ENCODE data around the gene JAKMIP1. TPM values are rescaled to one million over a fixed set of nuclear protein-coding genes. Genes with fewer than 3 reads are reported as not detected.

Gene JAKMIP1
- total RNA-seq, 1 donor, result not detected

- no peak for TF ChIP-seq CTCF (IDR thresholded peaks at IDR 0.05; ENCODE audit: insufficient read depth, low read depth, low read length)
- no peak for DNase-seq (ENCODE audit: low read depth)
- H3K4me3 ChIP-seq (ENCODE audit: low read depth, low read length), result no peak overlapping the region
Observed at GRCh38 chr4:6172927-6173200, 27.5 kb downstream of the JAKMIP1 start.

GRCh38 chr4:6172093-6172926, 28.0 kb downstream of the JAKMIP1 start:
- no peak for DNase-seq (ENCODE audit: low read depth)
- TF ChIP-seq CTCF (IDR thresholded peaks at IDR 0.05; ENCODE audit: insufficient read depth, low read depth, low read length), result no peak
- no peak overlapping the region for H3K4me3 ChIP-seq (ENCODE audit: low read depth, low read length)

GRCh38 chr4:6169239-6169638, 31.1 kb downstream of the JAKMIP1 start:
- H3K4me3 ChIP-seq (ENCODE audit: low read depth, low read length), result no peak overlapping the region
- DNase-seq (ENCODE audit: low read depth), result no peak

GRCh38 chr4:6165766-6166165, 34.6 kb downstream of the JAKMIP1 start:
- no peak overlapping the region for H3K4me3 ChIP-seq (ENCODE audit: low read depth, low read length)
- DNase-seq (ENCODE audit: low read depth), result no peak
- TF ChIP-seq CTCF (IDR thresholded peaks at IDR 0.05; ENCODE audit: insufficient read depth, low read depth, low read length), result no peak

More at GRCh38 chr4:6169239-6169638, 31.1 kb downstream of the JAKMIP1 start:
- no peak for TF ChIP-seq CTCF (IDR thresholded peaks at IDR 0.05; ENCODE audit: insufficient read depth, low read depth, low read length)

GRCh38 chr4:6162885-6163284, 37.5 kb downstream of the JAKMIP1 start:
- TF ChIP-seq CTCF (IDR thresholded peaks at IDR 0.05; ENCODE audit: insufficient read depth, low read depth, low read length), result no peak
- no peak for DNase-seq (ENCODE audit: low read depth)
- no peak overlapping the region for H3K4me3 ChIP-seq (ENCODE audit: low read depth, low read length)

GRCh38 chr4:6161921-6162464, 38.4 kb downstream of the JAKMIP1 start:
- H3K4me3 ChIP-seq (ENCODE audit: low read depth, low read length), result no peak overlapping the region
- no peak for DNase-seq (ENCODE audit: low read depth)
- no peak for TF ChIP-seq CTCF (IDR thresholded peaks at IDR 0.05; ENCODE audit: insufficient read depth, low read depth, low read length)
